HG03108 (cell line): Measurements from ENCODE around the gene SLC39A8.
"Not testable (repeated sequence)": the region's sequence is repeated elsewhere in the genome, so short reads cannot be mapped to it uniquely, and the experiment has no call there.

Source experiments
- ATAC-seq: cut with Tn5 transposase; IDR thresholded peaks from one replicate; pipeline ENCODE4 v1.9.1; 2021; ENCODE audit warnings: moderate library complexity; ENCODE audit not compliant: unreplicated experiment

The SLC39A8 gene

DNA sequence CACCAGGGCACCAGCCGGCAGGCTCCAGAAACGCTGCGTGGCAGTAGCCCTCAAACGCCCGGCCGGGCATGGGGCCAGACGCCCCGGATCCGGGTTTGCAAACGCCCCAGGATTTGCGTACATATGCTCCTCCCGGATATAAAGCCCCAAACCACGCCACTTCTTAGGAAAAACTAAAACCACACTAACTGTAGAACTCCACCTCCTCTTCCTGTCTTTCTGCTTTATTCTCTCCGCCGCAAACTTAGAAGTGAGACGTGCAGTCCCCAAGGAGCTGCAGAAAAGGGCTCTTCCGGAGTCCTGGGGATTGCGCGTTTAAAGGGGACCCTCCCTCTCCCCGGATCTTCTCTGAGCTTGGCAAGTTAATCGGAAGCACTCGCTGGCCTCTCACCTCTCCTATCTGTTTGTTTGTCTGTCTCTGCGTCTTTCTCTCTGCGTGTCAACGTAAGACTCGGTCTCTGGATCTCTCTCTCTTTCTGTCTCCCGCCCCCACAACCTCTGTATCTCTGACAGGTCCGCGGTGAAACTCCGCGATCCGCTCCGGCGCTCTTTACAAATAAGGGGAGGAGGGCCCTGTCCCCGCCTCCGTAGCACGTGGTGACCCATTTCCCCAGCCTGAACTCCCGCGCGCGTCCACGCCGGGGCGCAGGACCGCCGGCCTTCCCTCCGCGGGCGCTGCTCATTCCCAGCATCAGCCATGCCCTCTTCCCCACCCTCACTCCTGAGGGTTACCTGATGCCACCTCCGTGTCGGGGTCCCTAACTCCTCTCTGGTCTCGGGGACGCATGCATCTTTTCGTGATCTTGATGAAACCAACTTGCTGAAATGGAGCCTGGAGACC, at the start of gene SLC39A8:
Gene SLC39A8, minus strand, starts transcription at position 529 of the 841 bp plus-strand sequence. CDS start 820 bp downstream, outside the sequence.
- peak; percentile 79 for ATAC-seq

GRCh38 chr4:102392033-102392744, 46.9 kb upstream of the SLC39A8 start:
- no peak for ATAC-seq

DNA sequence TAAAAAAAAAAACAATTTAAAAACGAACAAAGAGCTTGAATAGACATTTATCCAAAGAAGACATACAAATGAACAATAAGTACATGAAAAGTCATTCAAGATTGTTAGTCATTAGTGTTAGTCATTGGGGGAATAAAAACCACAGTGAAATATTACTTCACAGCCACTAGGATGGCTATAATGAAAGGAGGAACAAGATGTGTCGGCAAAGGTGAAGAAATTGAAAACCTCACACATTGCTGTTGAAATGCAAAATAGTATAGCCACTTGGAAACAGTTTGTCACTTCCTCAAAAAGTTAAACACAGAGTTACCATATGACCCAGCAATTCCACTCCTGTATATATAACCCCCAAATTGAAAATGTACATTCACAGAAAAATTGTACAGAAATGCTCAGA, 45.2 kb upstream of the SLC39A8 start:
- ATAC-seq: peak; percentile 81

GRCh38 chr4:102388611-102389010, 43.3 kb upstream of the SLC39A8 start:
- ATAC-seq: no peak

- ATAC-seq: no peak
Observed at GRCh38 chr4:102387552-102388150, 42.4 kb upstream of the SLC39A8 start.

DNA sequence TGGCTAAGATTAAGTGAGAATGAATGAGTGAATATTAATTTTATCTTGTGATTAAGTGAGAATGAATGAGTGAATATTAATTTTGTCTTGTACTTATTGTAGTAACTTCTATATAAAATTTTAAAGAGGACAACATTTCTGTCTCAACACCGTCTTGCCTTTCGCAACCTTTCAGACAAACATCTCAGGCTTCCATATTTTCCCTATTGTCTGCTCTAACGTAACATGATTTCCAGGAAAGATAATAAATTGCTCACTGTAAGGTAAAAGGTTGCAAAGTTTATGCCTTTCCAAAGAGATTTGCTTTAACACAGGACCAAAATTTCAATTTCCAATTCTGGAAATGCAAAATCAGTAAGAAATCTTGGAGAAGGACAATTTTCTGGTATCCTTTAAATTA, 41.7 kb upstream of the SLC39A8 start:
- ATAC-seq: no peak

- not testable (repeated sequence) for ATAC-seq
Observed at GRCh38 chr4:102380253-102380652, 35.0 kb upstream of the SLC39A8 start.

- no peak for ATAC-seq
Observed at GRCh38 chr4:102362922-102363432, 17.7 kb upstream of the SLC39A8 start.

DNA sequence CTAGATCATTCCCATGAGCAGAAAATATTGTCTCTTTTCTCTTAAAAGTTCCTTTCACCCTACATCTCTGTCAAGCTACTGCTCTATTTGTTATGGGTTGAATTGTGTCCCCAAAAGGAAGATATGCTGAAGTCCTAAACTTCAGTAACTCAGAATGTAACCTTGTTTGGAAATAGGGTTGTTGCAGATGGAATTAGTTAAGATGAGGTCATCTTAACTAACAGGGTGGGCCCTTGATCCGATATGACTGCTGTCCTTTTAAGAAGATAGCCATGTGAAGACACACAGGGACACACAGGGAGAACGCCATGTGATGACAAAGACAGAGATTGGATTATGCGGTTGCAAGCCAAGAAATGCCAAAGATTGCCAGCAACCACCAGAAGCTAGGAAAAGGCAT, 12.8 kb upstream of the SLC39A8 start:
- ATAC-seq: no peak

DNA sequence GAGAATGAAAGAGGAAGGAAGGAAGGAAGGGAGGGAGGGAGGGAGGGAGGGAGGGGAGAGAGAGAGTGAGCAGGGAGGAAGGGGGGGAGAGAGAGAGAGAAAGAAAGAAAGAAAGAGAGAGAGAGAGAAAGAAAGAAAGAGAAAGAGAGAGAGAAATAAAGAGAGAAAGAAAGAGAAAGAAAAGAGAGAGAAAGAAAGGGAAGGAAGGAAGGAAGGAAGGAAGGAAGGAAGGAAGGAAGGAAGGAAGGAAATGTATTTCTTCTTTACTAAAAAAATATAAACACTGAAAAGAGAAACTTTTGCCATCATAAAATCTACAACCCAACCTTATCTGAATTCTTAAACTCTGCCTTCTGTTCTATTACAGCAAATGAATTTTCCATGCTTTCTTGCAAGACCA, 12.4 kb upstream of the SLC39A8 start:
- not testable (repeated sequence) for ATAC-seq

DNA sequence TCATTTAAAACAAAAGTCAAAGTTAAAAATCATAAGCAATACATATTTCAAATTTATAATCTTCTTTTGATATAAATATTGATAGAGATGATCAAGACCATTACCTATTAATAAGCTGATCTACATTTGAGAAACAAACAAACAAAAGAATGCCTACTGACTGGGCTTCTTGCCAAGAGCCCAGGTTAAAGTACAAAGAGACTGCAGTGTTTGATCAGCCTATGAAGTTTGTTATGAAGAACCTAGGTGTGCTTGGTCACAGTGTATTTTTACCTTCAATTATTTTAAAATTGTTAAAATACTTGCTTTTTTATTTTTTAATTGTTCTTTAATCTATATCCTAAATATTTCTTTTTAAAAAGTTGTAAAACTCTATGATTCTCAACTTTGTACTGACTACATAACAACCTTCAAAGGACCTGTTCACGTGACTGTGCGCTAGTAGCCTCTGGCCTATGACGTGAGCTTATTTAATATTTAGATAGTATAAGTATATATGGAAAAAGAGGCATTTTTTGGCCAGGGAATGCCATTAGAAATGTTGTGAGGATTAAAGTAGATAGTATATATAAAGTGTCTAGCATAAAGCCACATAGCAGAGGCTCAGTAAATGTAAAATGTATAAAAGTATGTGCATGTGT, 11.4 kb upstream of the SLC39A8 start:
- ATAC-seq: no peak

DNA sequence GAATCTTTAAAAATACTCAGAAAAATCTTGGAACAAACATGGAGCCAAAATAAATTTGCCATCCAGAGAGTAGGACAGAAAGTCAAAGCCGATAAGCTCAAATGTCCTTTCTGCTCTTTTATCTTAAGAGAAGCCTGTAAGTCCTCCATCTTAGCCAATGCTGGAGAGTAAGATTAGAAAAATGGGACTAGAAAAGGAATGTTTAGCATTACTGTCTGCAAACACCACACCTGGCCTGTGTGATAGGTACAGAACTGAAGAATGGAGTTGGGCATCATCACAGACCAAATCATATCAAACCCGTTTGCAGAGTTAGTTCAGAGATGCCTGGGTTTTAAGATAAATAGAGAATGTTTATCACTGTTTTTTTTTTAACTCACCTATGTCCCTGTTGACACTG, 10.5 kb upstream of the SLC39A8 start:
- no peak for ATAC-seq

DNA sequence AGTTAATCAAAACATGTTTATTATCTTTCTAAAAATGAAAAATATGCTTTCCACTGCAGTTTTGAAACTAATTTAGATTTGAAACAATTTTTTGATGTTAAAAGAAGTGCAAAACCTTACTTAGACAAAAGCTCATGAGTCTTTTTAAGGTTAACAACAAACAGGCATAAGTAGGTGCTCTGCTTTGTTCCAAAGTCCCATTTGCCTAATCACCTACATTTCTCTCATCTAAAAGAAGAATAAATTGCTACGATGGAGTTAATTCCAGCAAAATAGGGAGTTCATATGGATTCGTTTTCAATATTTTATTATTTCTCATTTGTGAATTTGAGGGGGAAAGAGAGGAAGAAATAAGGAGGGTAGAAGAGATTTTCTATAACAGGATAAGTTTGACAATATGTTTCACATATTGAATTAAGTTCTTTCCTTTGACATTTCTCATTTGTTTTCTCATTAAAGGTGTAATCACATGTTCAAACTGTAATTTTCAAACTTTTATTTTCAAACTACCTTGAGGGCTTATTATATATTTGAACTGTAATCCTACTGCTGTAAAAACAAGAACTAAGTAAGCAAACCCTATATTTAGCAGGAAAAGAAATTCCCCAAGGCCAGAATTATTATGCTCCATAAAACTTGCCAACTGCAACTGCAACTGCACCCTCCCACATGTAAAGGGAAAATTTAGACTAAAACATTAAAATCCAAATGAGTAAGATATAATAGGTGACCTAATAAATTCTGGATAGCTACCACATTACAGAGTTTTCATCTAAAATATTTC, 9.6 kb upstream of the SLC39A8 start:
- ATAC-seq: no peak

GRCh38 chr4:102352781-102353180, 7.5 kb upstream of the SLC39A8 start:
- no peak for ATAC-seq

DNA sequence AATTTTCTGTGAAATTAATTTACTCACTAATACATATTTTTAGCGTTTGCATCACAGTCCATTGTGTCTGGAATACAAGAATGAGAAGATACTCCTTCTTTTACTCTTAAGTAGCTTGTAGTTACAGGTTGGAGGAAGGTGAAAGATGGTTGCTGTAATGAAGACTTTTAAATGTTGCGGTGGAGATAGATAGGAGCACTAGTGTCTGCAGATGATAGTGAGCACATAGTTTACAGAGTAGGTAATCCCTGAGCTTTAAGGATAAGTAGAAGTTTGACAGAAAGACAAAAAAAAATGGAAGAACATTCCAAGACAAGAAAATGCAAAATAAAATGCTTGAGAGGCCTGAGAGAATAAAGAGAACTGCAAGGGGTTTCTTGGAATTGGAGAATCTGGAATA, 5.4 kb upstream of the SLC39A8 start:
- ATAC-seq: no peak

DNA sequence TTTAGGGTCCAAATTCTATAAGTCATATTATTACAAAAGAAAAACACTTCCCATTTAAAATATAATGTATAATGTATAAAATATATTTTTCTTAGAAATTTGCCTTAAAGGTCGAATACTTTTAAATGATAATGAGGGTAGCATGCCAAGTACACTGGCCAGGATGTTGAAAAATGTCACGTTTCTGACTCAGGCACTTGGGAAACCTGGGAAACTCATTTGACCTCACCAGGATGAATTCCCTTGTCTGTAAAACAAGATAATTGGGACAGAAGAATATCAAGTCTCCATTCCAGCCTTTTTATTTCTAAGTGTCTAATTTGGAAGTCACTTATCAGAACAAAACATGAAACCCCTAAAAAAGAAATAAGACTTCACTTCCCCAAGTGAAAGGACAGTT, 3.4 kb upstream of the SLC39A8 start:
- no peak for ATAC-seq

GRCh38 chr4:102345795-102346100, 466 bp upstream of the SLC39A8 start:
- ATAC-seq: no peak

- ATAC-seq: peak; percentile 31
Observed at GRCh38 chr4:102344520-102344953, 745 bp downstream of the SLC39A8 start.

DNA sequence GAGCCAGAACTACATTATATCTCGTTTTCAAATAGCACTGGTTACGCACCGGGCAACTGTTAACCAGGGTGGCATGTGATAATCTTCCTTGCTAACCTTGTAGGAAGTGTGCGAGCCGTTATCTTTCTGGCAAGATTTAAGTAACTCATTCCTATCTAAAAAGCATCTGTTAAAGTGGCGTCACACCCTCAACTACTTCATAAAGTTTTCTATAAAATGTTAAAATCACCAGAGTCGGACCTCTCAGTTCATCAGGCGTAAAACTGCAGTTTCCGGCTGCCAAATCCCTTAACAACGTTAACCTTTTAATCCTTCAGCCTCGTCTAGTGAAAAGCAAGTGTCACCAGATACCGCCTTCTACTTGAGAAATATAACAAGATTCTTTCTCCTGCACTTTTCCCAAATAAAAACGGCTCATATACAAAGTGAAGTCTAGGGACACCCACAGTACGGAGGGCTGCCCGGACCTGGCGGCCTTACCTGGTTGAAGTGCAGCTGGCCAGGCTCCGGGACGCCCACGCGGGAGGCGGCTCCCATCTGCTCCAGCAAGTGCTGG, 1.2 kb downstream of the SLC39A8 start:
- peak; percentile 26 for ATAC-seq

DNA sequence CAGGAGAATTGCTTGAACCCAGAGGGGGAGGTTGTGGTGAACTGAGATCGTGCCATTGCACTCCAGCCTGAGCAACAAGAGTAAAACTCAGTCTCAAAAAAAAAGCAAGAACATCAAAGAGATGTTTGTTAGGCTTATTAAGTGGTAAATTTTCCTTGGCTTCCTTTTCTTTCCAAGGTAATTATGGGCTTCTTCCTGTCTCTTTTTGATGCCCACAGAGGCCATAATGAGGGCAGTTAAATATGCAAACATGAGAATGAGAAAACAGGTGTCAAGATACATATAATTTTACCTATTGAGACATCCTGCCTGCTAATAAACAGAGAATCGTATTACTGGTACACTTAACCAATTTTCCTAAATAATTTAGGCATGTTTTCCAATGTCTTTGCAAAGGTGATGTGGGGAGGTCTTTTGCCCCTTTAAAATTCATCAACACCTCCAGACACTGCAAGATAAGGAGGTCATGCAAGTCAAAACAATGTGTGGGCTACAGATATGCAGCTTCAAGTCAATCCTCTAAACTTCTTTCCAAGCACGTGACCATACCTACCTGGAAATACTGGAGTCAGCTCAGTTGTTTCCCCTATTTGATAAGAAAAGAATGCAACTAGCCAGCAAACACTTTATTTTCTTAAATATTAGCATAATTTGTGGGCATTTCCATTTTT, 2.7 kb downstream of the SLC39A8 start:
- ATAC-seq: no peak
